ENCODE data around the gene COQ5.
A peak's percentile ranks its signal among the peaks of the same experiment; 100 is the strongest.

Gene COQ5

DNA sequence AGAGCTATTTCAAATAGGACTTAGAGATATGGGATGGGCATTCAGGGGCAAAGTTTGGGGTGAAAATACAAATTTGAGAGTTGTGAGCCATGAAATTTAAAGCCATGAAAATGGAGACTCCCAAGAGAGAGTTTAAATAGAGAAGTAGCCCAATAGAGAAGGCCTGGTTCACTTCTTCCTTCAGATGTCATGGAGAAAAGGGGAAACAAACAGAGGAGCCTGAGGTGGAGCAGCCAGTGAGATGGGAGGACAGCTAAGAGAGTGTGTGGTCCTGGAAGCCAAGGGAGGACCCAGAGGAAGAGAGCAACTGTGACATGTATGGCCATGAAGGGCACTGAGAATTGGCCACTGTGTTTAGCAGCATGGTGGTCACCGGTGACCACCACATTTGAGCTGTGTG, 45.3 kb downstream of the COQ5 start:
- no peak for DNase-seq (ENCODE audit: low spot score)

DNA sequence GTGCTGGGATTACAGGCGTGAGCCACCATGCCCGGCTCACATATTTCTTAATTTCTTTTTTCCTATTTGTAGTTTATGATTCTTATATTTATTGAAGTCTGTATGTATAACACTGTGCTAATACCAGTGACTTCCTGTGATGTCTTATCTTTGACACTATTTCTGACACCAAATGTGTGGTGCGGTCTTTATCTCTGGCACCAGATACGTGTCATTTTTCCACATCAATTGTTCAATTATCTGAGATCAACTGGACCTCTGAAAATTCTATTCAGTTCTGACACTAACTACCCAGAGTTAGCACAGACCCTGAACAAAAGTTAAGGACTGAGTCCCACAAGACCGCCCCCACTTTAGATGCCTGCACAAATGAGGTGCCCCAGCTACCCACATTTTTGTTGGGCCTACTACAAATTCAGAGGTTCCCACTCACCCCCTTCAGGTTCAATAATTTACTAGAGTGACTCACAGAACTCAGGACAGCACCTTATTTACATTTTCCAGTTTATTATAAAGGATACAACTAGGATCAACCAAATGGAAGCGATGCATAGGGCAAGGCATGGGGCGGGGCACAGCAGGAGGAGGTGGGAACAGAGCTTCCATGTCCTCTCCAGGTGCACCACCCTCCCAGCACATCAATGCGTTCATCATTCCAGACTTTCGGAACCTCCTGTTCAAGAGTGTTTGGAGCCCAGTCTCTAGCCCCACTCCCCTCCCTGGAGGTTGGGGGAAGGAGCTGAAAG, 47.8 kb downstream of the COQ5 start:
- no peak for DNase-seq (ENCODE audit: low spot score)

DNA sequence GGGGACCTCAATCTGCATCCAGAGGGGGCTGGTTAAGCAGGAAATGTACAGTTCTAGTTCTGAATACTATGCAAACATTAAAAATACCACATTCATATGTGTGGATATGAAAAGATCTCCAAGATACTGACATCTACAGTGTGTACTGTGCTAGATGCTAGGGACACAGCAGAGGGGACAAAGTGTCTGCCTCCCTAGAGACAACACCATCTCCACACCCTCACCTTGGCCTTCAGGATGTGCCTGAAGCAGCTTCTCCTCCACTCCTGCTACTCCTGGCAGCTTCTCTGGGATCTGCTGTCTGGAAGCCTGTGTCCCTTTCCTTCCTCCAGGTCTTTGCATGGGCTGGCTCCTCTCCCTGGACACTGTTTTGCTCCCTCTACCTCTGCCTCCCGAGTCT, 48.7 kb downstream of the COQ5 start:
- no peak for DNase-seq (ENCODE audit: low spot score)

DNA sequence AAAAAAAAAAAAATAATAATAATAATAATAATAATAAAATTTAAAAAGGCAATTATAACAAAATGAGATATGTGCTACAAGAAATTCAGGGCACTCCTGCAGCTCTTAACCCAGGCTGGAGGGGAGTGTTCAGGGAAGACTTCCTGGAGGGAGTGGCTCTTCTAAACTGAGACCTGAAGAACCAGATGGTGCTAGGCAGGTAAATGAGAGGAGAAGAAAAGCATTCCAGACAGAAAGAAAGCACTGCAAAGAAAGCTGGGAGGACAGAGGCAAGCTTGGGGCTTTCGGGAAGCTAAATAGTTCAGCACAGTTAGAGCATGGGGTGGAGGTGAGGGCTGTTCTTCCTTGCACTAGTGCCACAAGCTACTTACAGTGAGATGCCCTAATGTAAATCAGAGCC, 49.5 kb downstream of the COQ5 start:
- DNase-seq (ENCODE audit: low spot score): no peak

DNA sequence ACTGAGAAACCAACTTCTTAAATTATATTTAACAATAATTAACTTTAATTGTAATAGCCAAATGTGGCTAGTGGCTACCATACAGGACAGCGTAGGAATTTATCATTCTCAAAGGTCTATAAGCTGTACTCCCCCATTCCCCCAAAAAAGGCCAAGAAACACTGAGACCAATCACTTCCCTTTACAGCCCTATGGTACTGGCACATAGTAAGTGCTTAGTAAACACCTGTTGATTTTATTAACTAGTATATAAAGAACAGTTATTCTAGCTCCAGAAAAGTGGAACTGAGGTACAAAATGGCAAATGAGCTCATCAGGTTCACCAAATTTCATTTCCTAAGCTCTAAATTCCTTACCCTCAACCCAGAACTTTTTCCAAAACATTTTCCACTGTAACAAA, 53.3 kb downstream of the COQ5 start:
- no peak for DNase-seq (ENCODE audit: low spot score)

DNA sequence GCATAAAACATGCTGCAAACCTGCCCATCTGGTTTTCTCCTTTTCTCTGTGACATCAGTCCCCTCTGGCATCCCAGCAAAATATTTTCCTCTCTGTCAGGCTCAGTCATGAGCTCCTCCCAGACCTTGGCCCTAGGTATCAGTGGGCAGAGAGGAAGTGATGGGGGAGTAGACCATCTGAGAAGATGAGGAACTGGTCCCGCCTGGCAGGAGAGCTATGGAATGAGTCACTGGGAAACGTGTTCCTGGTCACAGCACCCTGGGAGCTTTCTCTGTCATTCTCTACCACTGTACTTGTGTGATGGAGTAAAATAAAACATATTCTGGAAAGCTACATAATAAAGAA, 54.4 kb downstream of the COQ5 start:
- no peak for DNase-seq (ENCODE audit: low spot score)

DNA sequence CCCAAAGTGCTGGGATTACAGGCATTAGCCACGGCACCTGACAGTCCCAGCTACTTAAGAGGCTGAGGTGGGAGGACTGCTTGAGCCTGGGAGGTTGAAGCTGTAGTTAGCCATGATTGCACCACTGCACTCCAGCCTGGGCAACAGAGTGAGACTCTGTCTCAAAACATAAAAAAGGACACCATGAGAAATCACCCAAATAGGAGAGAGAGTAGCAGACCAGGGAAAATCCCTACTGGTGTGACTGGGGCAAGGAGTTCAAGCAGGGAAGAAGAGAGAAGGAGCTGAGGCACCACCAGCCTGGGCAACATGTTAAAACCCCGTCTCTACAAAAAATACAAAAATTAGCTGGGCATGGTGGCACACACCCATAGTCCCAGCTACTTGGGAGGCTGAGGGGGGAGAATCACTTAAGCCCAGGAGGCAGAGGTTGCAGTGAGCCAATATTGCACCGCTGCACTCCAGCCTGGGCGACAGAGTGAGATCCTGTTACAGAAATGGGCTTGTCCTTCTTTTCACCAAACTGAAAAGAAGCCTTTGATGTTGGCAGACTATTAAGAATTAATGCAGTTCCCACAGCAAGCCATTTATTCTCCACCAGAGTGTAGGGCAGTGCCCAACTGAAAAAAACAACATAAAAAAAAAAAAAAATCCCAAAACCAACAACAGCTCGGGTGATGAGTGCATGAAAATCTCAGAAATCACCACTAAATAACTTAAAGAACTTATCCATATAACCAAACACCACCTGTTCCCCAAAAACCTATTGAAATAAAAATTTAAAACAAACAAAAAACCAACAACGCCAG, 54.9 kb downstream of the COQ5 start:
- DNase-seq (ENCODE audit: low spot score): no peak

DNA sequence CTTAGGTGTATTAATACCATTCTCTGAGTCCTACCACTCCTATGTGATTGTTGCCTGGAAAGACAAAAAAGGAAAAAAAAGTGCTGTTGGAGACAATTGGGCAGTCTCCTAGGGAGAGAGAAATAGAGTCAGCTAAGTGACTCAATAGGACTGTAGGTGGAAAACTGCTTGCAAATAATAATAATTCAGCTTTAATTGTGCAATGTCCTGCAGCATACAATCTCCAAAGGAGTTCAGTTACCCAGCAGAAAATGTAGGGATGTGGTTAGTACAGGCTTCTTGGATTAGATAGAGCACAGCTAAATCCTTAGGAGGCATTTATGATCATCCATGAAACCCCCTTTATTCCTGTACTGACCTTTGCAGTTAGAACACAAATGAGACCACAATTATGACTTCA, 56.4 kb downstream of the COQ5 start:
- no peak for DNase-seq (ENCODE audit: low spot score)

DNA sequence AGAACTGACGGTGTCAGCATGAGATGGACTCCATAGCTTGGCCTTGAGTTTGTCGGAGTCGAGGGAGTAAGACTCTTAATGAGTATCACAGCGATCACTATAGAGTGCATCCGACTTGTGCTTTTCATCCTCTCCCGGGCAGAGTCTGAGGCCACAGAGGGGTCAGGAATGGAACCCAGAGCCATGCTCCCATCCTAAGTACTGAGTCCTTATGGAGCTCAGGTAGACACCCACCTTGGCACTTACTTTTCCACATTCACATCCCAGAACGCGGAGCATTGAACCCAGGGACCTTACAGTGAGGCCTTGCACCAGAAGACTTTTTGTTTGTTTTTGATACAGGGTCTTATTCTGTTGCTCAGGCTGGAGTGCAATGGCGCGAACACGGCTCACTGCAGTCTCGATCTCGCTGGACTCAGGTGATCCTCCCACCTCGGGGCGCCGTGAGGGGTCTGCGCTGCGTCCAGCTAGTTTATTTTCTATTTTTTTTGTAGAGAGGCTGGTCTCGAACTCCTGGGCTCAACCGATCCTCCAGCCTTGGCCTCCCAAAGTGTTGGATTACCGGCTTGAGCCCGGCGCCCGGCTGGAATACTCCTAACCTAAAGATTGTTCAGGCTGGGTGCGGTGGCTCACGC, 58.7 kb downstream of the COQ5 start:
- no peak for DNase-seq (ENCODE audit: low spot score)

DNA sequence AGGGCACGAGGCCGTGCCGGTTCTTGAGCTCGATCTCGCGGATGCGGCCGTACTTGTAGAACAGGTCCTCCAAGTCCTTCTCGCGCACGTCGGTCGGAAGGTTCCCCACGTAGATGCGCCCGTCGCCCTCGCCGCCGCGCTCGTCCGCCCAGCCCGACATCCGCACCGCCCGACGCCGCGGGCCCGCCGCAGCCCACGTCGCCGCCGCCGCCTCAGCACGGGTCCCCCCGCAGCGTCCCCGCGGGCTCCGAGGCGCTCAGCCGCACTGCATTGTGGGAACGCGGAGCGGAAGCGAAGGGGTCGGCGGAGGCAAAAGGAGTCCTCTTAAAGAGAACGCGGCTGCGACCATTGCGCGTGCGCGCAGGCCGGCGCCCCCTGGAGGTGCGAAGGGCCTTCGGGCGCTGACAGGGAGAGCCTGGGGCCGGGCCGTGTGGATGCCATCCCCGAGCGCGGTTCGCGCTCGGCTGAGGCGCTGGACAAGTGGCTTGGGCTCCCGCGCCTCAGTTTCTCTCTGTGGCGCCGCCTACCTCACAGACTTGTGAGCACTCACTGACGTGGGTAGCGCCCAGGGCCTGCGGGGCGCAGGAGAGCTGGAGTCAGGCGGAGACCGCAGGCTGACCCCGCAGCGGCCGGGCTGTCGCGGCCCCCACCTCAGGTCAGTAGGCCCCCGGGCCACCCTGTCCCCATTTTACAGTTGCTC, 59.4 kb downstream of the COQ5 start, which contains the start of gene SRSF9:
Gene SRSF9, minus strand, starts transcription at position 299 of the 700 bp plus-strand sequence. Its CDS starts 139 bp downstream, at position 160.
- DNase-seq (ENCODE audit: low spot score): peak; percentile 97

DNA sequence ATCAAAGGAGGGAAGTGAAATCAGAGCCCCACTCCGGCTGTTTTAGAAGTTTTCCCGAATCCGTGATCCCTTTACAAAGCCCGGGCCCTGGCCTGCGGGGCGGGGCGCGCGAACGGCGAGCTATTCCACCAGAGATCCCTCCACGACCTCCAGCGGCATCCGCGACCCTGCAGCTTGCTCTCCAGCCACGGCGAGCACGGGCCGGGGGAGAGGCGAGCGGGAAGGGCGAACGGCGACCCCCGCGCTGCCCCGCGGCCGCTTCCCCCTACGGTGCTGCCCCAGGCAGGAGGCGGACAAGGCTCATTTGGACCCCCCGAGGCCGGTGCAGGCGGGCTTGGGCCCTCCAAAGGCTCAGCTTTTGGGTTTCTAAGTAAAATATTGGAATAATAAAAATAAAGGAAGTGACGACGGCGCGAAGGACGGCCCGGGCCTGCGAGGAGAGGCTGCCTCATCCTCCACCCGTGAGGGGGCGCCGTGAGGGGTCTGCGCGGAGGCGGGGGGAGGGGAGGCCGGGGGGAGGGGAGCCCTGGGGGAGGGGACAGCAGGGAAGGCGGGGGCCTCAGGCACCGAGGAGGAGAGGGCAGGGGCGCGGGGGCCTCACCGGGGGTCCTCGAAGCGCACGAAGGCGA, 60.0 kb downstream of the COQ5 start:
- peak; percentile 29 for DNase-seq (ENCODE audit: low spot score)

DNA sequence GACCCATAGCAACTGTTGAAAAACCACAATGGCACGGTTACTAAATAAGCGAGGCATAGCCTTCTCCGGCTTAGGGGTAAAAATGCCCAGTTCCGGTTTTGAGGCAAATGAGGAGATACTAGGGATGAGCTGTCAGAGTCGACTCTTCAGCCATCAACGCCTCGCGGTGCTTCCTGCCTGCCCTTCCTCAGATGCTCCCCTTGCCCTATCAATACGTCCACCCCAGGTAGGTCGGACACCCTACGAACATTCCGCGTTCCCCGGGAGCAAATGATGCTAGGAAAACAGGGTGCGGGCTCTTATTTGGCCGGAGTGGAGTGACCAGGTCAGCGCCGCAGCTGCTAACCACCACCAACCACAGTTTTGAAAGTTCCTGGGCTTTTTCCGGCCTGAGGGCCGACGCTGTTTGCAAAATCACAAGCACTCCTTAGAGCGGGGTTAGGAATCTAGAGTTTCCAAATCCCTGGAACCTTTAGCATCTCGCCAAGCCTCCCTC, 60.6 kb downstream of the COQ5 start:
- DNase-seq (ENCODE audit: low spot score): no peak

DNA sequence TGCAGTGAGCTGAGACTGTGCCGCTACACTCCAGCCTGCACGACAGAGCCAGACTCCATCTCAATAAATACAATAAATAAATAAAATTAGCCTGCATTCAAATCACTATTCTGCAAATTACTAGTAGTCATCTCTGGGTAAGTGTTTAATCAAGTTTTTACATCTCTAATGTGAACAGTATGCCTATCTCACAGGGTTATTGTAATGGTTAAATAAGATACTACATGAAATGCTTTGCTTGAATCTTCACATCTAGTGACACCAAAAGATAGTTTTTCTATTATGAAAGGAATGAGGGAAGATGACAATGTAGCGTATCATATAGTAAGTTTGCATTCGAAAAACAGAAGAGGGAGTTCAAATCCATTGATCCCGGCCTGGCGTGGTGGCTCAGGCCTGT, 61.5 kb downstream of the COQ5 start:
- DNase-seq (ENCODE audit: low spot score): no peak

DNA sequence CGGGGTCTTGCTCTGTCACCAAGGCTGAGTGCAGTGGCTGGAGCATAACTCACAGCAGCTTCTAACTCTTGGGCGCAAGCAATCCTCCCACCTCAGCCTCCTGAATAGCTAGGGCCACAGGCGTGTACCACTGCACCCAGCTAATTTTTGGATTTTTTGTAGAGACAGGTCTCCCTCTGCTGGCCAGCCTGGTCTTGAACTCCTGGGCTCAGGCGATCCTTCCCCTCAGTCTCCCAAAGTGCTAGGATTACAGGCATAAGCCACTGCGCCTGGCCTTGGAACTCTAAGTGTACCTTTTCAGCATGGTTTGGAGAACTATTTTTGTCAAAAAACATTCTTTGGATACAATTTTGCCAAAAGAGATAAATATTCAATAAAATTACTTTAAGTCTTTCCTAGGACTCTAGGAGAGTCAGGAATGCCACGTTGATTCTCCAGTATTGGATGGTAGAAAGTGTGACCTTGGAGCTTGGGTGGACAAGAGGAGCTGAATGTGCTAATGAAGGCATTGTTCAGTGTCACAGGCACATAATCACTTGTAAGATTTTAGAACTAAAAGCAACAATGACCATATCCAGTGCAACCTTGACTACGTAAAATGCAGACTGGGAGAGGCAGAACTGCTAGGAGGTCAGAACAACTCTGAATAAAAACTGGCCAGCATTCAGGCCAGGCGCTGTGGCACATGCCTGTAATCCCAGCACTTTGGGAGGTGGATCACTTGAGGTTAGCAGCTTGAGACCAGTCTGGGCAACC, 62.2 kb downstream of the COQ5 start:
- peak; percentile 27 for DNase-seq (ENCODE audit: low spot score)

DNA sequence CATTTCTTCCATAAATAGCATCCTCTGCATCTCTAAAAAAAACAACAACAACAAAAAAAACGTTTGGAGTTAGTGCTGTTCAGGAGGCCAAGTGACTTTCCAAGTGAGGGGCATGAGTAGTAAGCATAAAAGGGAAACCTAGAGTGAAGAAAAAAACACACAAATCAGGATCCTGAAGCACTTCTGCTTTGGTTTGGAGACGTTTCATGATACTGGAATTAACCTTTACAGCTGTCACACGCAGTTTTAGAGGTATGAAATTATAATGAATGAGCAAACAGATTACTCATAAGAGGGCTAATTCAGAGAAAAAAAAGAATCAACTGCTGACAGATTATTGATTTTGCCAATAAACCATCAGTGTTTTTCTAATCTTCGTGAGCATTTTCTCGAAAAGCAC, 63.2 kb downstream of the COQ5 start:
- no peak for DNase-seq (ENCODE audit: low spot score)

DNA sequence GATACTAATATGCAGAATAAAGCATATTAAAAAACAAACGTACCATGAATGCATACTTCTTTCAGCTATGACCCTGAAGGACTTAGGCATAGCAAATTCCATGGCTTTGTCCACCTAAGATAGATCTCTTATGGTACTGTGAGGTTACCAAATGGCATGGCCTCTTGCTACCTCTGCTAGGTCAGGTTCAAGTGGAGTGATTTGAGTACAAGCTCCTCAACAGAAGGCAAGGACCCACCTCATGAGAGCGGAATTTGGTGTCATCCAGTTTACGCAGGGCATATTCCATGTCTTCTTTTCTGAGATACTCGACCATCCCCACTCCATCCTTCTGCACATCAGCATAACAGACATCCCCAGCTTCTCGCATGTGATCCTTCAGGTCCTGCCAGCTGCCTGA, 65.2 kb downstream of the COQ5 start:
- no peak for DNase-seq (ENCODE audit: low spot score)

DNA sequence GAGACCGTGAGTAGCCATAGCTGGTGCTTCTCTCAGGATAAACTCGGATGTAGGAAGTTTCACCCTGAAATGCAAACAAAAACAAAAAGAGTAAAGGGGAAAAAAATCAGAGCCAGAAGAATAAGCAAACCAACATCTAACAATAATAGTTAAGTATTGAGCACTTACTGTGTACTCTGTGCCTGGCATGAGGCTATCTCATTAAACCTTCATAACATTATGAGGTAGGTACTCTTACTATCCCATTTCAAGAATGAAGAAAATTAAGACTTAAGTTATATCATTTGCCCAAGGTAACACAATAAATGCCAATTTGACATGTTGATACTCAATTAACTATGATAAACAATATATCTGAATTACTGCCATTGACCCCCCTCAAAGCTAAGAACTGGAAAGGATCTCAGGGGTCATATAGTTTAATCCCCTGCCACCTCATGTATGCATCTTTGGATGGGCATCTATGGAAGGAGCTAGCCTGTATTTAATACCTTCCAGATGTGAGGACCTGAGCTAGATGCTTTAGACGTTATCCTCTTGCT, 66.8 kb downstream of the COQ5 start:
- no peak for DNase-seq (ENCODE audit: low spot score)

DNA sequence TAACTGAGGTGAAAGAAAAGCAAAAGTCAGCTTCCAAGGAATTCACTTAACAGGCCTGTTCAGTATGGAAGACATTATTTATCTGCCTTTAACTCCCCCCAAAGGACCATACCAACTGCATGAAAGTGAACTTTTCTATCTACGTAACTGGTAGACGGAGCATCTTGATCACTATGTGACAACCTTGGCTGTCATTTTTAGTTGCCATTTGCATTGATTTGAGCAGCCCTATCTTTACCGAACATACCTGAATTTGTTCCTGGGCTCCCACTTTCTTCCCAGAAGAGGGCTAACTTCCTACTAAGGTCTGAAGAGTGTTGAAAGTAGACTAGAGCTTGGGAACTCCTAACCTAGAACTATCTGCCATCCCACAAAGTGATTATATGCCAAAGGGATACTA, 68.8 kb downstream of the COQ5 start:
- no peak for DNase-seq (ENCODE audit: low spot score)

DNA sequence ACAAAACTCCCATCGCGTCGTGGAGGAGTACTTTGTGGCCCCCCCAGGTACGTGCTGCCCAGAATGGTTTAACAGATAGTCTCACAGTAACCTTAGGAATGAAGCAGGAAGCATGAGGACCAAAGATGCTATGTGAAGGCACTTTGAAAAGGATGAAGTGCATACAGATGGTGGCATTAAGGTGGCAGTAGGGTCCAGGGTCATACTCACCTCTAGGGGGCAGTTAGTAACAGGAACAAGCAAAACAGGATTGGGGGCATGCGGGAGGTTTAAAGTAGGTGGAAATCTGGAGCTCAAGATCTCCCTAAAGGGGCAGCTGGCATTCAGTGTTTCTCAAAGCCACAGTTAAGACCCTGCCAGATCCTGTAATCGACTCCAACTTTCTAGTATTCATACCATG, 71.8 kb downstream of the COQ5 start:
- no peak for DNase-seq (ENCODE audit: low spot score)

DNA sequence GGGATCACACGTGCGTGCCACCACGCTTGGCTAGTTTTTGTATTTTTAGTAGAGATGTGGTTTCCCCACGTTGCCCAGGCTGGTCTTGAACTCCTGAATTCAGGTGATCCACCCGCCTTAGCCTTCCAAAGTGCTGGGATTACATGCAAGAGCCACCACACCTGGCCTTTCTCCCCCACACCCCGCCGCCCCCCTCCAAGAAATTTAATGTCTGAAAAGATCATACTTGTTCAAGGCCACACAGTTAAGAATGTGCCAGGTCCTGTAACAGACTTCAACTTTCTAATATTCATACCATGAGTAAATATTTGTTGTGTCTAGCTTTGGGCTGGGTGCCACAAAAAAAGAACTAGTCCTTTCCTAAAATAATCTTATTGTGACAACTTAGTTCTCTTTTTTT, 73.7 kb downstream of the COQ5 start:
- DNase-seq (ENCODE audit: low spot score): no peak

DNA sequence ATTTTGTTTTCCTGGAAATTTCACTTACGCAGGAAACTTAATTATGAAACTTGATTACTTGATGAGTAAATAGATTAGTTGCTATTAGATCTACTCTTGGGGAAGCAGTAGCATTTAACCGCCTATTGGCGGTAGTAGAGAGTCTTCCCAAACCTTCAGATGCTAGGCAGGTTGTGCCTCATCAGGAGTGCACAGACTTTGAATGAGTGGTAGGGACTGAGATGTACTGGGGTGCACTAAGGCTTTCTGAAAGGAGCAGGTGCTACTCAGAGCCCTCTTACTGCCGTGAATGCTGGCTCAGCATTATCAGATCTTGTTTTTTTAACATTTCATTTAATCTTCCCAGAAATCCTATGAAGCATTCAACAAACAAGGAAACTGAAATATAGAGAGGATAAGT, 75.0 kb downstream of the COQ5 start:
- DNase-seq (ENCODE audit: low spot score): peak; percentile 42
